PC-3 (cell line): Measurements from ENCODE around the gene PELI2.

Experiments used
- CTCF ChIP-seq: fragments of 300-600 bp; sonication (generic); conservative IDR thresholded peaks from 2 replicates; pipeline ENCODE4 v1.5.1; 2017; ENCODE audit warnings: antibody characterized with exemption, low read depth, mild to moderate bottlenecking, low read length
- EZH2 ChIP-seq: fragments of 300-600 bp; sonication (generic); IDR thresholded peaks from one replicate; pipeline ENCODE4 v1.6.1; 2017; ENCODE audit warnings: antibody characterized with exemption, mild to moderate bottlenecking, low read length; ENCODE audit not compliant: unreplicated experiment

- TF ChIP-seq CTCF (no peak), EZH2 (no peak)
Observed at GRCh38 chr14:56159066-56159465, 40.9 kb downstream of the PELI2 start.
